Type B pancreatic cell (in vitro differentiated cells): ENCODE results near the gene LASP1NB.
"Not testable (repeated sequence)": the region's sequence is repeated elsewhere in the genome, so short reads cannot be mapped to it uniquely, and the experiment has no call there.

ENCODE experiments used
- DNase-seq: peaks from one replicate; pipeline ENCODE4 v3.0.0; 2021; ENCODE audit warnings: mixed read lengths; ENCODE audit not compliant: unreplicated experiment; ENCODE audit errors: extremely low spot score
- H3K27ac Mint-ChIP-seq: 2 replicates; pipeline ENCODE4 v1.8.0; 2021; ENCODE audit warnings: mild to moderate bottlenecking, mixed read lengths
- H3K27me3 Mint-ChIP-seq: 2 replicates; pipeline ENCODE4 v1.8.0; 2021; ENCODE audit warnings: mixed read lengths
- H3K36me3 Mint-ChIP-seq: 2 replicates; pipeline ENCODE4 v1.8.0; 2021; ENCODE audit warnings: mixed read lengths
- H3K4me1 Mint-ChIP-seq: one replicate; pipeline ENCODE4 v1.8.0; 2021; ENCODE audit warnings: mixed read lengths; ENCODE audit not compliant: unreplicated experiment
- H3K4me3 Mint-ChIP-seq: 2 replicates; pipeline ENCODE4 v1.8.0; 2021; ENCODE audit warnings: mild to moderate bottlenecking, mixed read lengths
- H3K9me3 Mint-ChIP-seq: 2 replicates; pipeline ENCODE4 v1.8.0; 2021; ENCODE audit warnings: mixed read lengths
- TF ChIP-seq, protein P1 (sequence below): fragments of 200-600 bp; sonication (generic); conservative IDR thresholded peaks from 2 replicates; pipeline ENCODE4 v1.5.0; 2021; ENCODE audit warnings: antibody characterized with exemption, mild to moderate bottlenecking

LASP1NB gene

DNA sequence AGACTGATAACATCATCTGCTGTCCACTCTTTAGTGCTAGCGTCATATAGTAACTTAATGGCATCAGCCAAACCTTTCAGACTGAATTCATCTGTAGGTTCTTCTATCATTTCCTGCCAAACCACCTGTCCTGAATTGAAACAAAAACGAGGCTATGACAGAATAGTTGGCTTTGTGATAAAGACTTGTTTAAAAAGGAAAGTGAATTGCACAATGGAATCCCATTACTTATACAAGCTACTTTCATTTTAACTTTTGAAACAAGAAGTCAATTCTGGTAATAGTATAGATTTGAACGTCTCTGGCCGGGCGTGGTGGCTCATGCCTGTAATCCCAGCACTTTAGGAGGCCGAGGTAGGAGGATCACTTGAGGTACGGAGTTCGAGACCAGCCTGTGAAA is 18.2 kb downstream of the LASP1NB start:
- Mint-ChIP-seq H3K36me3 (no peaks in the 10 kb centered on the region), H3K4me1 (peaks cover 4% of the 10 kb centered on the region), H3K4me3 (no peak overlapping the region), H3K27ac (no peak overlapping the region), H3K9me3 (no peaks in the 10 kb centered on the region), H3K27me3 (no peaks in the 10 kb centered on the region)
- no peak for DNase-seq
- TF ChIP-seq, protein P1, sequence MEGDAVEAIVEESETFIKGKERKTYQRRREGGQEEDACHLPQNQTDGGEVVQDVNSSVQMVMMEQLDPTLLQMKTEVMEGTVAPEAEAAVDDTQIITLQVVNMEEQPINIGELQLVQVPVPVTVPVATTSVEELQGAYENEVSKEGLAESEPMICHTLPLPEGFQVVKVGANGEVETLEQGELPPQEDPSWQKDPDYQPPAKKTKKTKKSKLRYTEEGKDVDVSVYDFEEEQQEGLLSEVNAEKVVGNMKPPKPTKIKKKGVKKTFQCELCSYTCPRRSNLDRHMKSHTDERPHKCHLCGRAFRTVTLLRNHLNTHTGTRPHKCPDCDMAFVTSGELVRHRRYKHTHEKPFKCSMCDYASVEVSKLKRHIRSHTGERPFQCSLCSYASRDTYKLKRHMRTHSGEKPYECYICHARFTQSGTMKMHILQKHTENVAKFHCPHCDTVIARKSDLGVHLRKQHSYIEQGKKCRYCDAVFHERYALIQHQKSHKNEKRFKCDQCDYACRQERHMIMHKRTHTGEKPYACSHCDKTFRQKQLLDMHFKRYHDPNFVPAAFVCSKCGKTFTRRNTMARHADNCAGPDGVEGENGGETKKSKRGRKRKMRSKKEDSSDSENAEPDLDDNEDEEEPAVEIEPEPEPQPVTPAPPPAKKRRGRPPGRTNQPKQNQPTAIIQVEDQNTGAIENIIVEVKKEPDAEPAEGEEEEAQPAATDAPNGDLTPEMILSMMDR = no peak

DNA sequence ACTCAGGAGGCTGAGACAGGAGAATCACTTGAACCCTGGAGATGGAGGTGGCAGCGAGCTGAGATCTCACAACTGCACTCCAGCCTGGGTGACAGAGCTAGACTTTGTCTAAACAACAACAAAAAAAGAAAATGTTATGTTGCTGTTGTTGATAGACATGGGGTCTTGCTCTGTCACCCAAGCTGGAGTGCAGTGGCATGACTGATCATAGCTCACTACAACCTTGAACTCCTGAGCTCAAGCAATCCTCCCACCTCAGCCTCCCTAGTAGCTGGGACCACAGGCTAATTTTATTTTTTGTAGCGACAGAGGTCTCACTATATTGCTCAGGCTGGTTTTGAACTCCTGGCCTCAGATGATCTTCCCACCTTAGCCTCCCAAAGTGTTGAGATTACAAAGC is 21.8 kb downstream of the LASP1NB start:
- no peaks in the 10 kb centered on the region for H3K9me3 Mint-ChIP-seq
- no peaks in the 10 kb centered on the region for H3K27me3 Mint-ChIP-seq
- peaks cover 4% of the 10 kb centered on the region for H3K4me1 Mint-ChIP-seq
- no peak for DNase-seq
- no peak overlapping the region for H3K4me3 Mint-ChIP-seq
- TF ChIP-seq, protein P1 = no peak
- no peaks in the 10 kb centered on the region for H3K36me3 Mint-ChIP-seq
- H3K27ac Mint-ChIP-seq = no peak overlapping the region

GRCh38 chr17:38953800-38954199 is 28.4 kb downstream of the LASP1NB start:
- H3K9me3 Mint-ChIP-seq, H3K36me3 Mint-ChIP-seq: not testable (repeated sequence)

DNA sequence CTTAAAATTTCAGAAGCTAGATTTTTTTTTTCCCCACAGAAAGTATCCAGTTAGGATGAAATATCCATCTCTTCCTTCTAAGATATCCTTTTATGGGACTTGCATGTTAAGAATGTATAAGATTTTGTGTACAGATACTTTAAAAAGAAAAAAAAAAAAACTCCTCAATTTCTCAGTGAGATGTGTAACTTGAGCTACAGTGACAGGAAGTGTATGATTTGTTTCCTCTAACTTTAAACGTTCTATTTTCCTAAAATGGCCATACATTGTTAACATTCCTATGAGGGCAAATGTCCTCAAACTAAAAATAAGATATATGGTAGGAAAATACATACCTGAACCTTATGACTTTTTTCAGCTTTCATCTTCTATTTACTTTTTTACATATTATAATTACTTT is 32.9 kb downstream of the LASP1NB start:
- no peaks in the 10 kb centered on the region for H3K9me3 Mint-ChIP-seq
- TF ChIP-seq, protein P1 = no peak
- H3K27me3 Mint-ChIP-seq = no peaks in the 10 kb centered on the region
- H3K36me3 Mint-ChIP-seq = no peaks in the 10 kb centered on the region
- peaks cover 4% of the 10 kb centered on the region for H3K4me1 Mint-ChIP-seq
- H3K27ac Mint-ChIP-seq = peak overlapping the region; percentile 71
- H3K4me3 Mint-ChIP-seq = no peak overlapping the region
- no peak for DNase-seq

More at GRCh38 chr17:38953800-38954199, 28.4 kb downstream of the LASP1NB start:
- not testable (repeated sequence) for H3K4me3 Mint-ChIP-seq, H3K27ac Mint-ChIP-seq, DNase-seq, H3K27me3 Mint-ChIP-seq, H3K4me1 Mint-ChIP-seq

DNA sequence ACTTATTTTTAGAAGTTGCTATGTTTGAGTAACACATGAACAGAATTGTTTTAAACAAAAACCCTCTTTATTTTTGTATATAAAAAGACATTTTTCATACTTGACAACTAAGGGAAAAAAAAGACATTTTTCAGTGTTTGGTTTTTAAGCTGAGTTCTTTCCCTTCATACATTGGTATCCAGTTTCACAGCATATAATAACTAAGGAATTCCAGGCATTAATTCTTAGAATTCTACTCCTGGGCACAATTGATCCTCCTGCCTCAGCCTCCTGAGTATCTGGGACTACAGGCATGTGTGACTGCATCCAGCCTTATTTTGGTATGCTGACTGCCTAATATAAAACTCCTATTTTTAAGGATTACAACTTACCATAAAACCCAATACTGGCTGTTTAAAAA is 33.3 kb downstream of the LASP1NB start:
- no peak overlapping the region for H3K27ac Mint-ChIP-seq
- no peaks in the 10 kb centered on the region for H3K9me3 Mint-ChIP-seq
- no peak overlapping the region for H3K4me3 Mint-ChIP-seq
- TF ChIP-seq, protein P1 = no peak
- no peak for DNase-seq
- H3K27me3 Mint-ChIP-seq = no peaks in the 10 kb centered on the region
- H3K36me3 Mint-ChIP-seq = no peaks in the 10 kb centered on the region
- peaks cover 4% of the 10 kb centered on the region for H3K4me1 Mint-ChIP-seq

DNA sequence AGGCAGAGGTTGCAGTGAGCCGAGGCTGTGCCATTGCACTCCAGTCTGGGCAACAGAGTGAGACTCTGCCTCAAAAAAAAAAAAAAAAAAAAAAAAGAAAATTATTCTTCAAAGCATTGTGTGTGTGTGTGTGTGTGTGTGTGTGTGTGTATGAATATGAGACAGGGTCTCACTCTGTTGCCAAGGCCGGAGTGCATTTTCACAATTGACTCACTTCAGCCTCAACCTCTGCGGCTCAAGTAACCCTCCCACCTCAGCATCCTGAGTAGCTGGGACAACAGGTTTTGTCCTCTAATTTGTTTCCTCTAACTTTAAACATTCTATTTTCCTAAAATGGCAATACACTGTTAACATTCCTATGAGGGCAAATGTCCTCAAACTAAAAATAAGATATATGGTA is 34.1 kb downstream of the LASP1NB start:
- H3K36me3 Mint-ChIP-seq = no peaks in the 10 kb centered on the region
- no peak overlapping the region for H3K4me3 Mint-ChIP-seq
- no peaks in the 10 kb centered on the region for H3K27me3 Mint-ChIP-seq
- no peaks in the 10 kb centered on the region for H3K9me3 Mint-ChIP-seq
- no peak overlapping the region for H3K27ac Mint-ChIP-seq
- TF ChIP-seq, protein P1 = no peak
- H3K4me1 Mint-ChIP-seq = peaks cover 4% of the 10 kb centered on the region
- DNase-seq = no peak
